ENCODE measurements around the gene PRG2.
"Not testable (repeated sequence)": the region's sequence is repeated elsewhere in the genome, so short reads cannot be mapped to it uniquely, and the experiment has no call there.

The PRG2 gene

GRCh38 chr11:57370251-57370650, 20.2 kb downstream of the PRG2 start:
- DNase-seq (ENCODE audit: extremely low read depth in 1 of 2, low read depth in 1 of 2): no peak

- no peak for DNase-seq (ENCODE audit: extremely low read depth in 1 of 2, low read depth in 1 of 2)
These were observed 21.6 kb downstream of the PRG2 start for GRCh38 chr11:57368845-57369232.

- no peak for DNase-seq (ENCODE audit: extremely low read depth in 1 of 2, low read depth in 1 of 2)
These were observed 22.2 kb downstream of the PRG2 start for GRCh38 chr11:57368106-57368844.

DNA sequence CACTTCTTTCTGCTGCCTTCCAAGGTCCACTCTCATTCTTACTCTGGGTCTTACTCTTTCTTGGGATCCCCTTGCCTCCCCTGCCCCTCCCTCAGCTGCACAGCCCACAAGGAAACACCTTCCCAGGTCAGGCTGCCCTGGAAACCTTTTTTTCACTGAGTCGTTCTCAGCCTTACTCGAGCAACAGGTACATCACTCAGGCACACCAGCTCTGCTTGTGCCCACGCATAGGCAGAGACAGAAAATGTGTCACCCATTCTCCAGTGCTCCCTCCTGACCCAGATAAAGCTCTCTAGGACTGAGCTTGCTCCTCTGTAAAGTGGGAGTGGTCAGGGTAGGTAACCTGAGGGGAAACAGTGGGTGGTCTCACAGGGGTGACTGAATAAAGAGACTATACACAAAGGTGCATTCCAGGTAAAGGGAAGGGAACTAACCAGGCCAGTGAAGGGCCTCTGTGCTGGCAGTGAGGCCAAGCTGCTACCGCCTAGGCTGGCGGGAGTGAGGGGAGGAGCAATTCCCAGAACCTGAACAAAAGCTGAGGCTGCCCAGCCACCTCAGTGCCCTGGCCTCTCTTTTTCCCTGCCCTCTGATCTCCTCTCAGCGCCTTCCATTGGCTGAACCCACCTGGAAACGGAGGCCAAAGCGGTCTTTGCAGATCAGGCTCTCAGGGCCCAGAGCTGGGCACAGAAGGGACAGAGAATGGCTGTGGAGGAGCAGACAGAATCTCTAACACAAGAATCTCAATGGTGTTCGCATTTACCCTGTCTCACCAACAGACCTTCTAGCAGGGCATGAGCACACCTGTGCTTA, 25.4 kb downstream of the PRG2 start:
- no peak for DNase-seq (ENCODE audit: extremely low read depth in 1 of 2, low read depth in 1 of 2)

- no peak for DNase-seq (ENCODE audit: extremely low read depth in 1 of 2, low read depth in 1 of 2)
These were observed 27.0 kb downstream of the PRG2 start for GRCh38 chr11:57363131-57364080.

GRCh38 chr11:57361926-57362325, 28.5 kb downstream of the PRG2 start:
- no peak for DNase-seq (ENCODE audit: extremely low read depth in 1 of 2, low read depth in 1 of 2)

- DNase-seq (ENCODE audit: extremely low read depth in 1 of 2, low read depth in 1 of 2): not testable (repeated sequence)
These were observed 29.0 kb downstream of the PRG2 start for GRCh38 chr11:57361420-57361819.

- DNase-seq (ENCODE audit: extremely low read depth in 1 of 2, low read depth in 1 of 2): no peak
These were observed 29.5 kb downstream of the PRG2 start for GRCh38 chr11:57360991-57361390.

- no peak for DNase-seq (ENCODE audit: extremely low read depth in 1 of 2, low read depth in 1 of 2)
These were observed 30.4 kb downstream of the PRG2 start for GRCh38 chr11:57359896-57360690.

- DNase-seq (ENCODE audit: extremely low read depth in 1 of 2, low read depth in 1 of 2): no peak
These were observed 31.1 kb downstream of the PRG2 start for GRCh38 chr11:57359396-57359795.

DNA sequence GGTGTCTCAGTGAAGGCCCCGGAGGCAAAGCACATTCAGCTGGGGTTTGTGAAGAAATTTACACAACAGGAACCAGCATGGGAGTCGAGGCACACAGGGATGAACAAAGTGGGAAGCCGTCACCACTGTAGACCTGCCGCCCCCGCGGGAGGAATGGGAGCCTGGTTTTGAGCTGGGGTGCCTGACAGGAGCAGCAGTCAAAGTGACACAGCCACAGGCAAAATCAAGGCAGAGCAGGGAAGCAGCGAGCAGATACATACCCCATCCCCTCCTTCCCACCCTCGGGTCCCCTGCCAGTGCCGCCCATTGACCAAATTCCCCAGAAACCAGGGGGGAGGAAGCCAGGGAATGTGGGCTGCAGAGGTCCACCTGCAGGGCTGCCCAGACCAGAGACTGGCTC, 31.5 kb downstream of the PRG2 start:
- DNase-seq (ENCODE audit: extremely low read depth in 1 of 2, low read depth in 1 of 2): no peak

DNA sequence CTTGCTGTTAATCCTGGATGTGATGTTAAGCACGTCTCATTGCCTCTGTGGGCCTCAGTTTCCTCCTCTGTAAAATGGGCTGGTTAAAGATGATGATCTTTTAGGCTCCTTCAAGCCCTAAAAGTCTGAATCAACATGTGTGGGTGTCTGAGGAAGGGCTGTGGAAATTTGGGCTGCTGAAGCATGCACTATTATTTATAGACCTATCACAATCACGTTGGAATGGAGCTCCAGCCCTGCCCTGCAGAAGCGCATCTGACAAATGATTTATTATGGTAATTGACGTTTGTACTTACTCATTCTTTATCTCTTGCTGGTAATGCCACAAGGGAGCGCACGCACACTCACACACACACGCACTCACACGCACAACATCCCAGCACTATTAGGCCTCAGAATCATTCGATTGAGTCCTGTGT, 31.9 kb downstream of the PRG2 start:
- no peak for DNase-seq (ENCODE audit: extremely low read depth in 1 of 2, low read depth in 1 of 2)

DNA sequence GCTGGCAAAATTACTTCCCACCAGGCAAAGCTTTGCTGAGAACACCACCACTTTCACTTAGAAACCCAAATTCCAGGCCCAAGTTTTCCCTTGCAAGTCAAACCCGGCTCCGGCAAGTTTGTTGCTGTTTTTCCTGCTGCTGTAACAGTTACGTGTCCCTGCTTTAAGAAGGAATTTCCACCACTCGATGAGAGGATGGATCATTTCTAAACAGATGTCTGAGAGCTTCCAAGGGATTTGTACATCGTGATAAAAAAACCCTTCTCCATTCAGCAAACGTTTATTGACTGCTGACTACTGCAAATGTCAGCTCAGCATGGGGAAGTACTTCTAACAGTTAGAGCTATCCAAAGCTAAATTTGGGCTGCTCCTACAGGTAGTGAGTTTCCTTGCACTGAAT, 32.6 kb downstream of the PRG2 start:
- DNase-seq (ENCODE audit: extremely low read depth in 1 of 2, low read depth in 1 of 2): no peak

- no peak for DNase-seq (ENCODE audit: extremely low read depth in 1 of 2, low read depth in 1 of 2)
These were observed 33.1 kb downstream of the PRG2 start for GRCh38 chr11:57357310-57357709.

DNA sequence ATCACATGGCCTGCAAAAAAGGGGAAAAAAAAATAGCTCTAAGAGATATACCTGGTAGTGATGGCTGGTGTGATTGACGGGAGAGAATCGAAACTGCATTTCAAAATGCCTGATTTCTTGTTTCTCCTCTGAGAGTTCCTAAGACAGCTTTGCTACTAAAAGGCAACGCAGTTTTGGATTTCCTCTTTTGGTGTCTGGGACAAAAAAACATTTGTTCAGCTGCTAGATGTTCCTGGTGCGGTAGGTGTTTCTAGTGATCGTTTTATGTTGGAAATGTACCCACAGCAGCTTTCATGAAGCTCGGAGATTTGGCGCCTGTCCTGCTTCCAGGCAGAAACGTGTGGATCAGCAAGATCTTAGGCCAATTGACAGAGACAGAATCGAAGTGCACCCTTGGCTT, 34.2 kb downstream of the PRG2 start:
- no peak for DNase-seq (ENCODE audit: extremely low read depth in 1 of 2, low read depth in 1 of 2)

DNA sequence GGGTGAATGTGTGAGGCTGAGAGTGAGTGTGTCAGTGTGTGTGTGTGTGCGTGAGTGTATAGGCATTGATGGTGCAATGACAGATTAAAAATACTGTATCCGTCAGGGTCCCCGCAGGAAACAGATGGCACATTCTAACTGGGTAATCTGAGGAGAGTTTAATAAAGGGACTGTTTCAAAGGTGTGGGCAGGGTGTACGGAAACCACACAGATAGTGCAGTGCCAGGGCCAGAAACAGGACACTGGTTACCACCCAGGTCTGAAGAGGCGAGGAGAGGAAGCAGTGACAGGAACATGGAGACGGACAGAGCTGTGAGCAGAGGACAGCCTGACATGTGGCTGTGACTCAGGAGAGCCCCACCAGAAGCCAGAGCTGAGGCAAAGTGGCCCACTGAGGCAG, 35.8 kb downstream of the PRG2 start:
- DNase-seq (ENCODE audit: extremely low read depth in 1 of 2, low read depth in 1 of 2): no peak

- no peak for DNase-seq (ENCODE audit: extremely low read depth in 1 of 2, low read depth in 1 of 2)
These were observed 36.6 kb downstream of the PRG2 start for GRCh38 chr11:57353852-57354251.

- no peak for DNase-seq (ENCODE audit: extremely low read depth in 1 of 2, low read depth in 1 of 2)
These were observed 37.0 kb downstream of the PRG2 start for GRCh38 chr11:57353446-57353845.

DNA sequence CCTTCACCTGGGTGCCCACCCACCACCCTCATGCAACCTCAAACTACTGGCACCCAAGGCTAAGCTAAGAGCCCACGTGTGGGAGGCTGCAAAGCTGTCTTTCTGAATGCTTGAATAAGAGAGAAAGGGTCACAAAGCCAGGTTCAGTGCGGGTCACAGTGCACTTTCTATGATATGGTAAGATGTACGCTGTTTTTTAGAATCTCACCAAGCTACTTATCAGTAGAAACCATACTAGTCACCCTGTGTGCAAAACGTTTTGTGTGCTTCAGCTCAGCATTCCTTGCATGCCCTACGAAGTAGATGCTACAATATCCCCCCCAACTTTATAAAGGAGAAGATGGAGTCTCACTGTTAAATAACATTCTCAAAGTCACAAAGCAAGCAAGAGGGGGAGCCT, 37.4 kb downstream of the PRG2 start:
- DNase-seq (ENCODE audit: extremely low read depth in 1 of 2, low read depth in 1 of 2): no peak

DNA sequence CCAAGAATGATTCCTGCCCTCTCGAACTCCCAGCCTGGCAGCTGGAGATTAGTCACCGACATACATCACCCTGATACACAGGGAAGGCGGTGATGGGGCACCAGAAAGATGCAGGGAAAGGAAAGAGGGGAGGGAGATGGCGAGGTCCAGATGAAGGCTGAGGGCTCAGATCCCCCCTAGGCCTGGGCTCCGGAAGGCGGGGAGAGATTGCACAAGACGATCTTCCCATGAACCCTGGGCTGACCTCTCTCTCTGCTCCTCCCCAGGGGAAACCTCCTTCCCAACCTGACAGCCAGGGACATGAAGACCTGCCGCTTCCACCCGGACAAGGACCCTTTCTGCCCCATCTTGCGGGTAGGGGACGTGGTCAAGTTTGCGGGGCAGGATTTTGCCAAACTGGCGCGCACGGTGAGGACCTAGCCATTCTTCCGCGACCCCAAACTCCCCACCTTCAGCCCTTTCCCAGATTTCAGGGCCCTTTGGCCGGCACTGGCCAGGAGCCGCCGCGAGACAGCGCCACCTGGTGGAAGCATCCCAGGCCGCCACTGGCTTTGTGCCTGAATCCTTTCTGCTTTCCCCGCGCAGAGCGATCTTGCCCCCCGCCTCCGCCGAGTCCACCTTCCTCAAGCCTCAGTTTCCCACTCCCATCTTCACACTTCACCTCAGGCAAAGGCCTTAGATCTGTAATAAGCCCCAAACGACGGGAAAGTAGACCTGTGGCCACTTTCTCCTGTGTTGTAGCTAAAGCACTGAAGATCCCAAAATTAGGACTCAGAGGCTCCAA, 40.8 kb downstream of the PRG2 start:
- peak in 1 of 2 donors; percentile 49 for DNase-seq (ENCODE audit: extremely low read depth in 1 of 2, low read depth in 1 of 2)

Measured in activated CD8-positive, alpha-beta memory T cell treated with anti-CD3 and anti-CD28 coated beads for 1 hour (primary cell).